ENCODE measurements around the gene SLC5A10.
"Not testable (repeated sequence)": the region's sequence is repeated elsewhere in the genome, so short reads cannot be mapped to it uniquely, and the experiment has no call there.

- not testable (repeated sequence) for TF ChIP-seq POLR2AphosphoS5 (IDR thresholded peaks at IDR 0.05); CTCF (IDR thresholded peaks at IDR 0.05 in 8 of 11, conservative IDR thresholded peaks at IDR 0.05 in 3 of 11)
Observed at GRCh38 chr17:19046782-19047375, 94.9 kb downstream of the SLC5A10 start, which contains the start of gene GRAP.
